ENCODE data around the gene RPS6KC1. TPM values are rescaled to one million over a fixed set of nuclear protein-coding genes. Genes with fewer than 3 reads are reported as not detected.
A peak's percentile ranks its signal among the peaks of the same experiment; 100 is the strongest.

Gene RPS6KC1
- total RNA-seq, 2 experiments from 2014 or later, result 6.2 to 7.0 TPM

DNA sequence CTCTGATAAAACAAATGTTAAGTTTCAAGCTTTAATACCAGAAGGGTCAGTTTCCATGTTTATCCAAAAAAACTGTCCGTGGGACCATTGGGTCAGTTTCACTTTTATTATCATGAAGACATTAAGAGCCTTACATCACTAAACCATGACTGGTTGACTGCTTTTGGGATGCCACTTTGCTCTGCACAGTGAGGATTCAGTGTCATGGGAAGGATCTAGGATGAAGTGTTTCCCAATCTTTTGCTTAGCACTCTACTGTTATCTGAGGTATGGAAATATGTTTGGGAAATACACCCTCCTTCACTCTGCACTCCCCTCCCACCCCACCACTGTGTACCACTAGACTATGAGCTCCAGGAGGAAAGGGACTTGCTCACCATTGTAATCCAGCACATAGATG, 16.3 kb downstream of the RPS6KC1 start:
- H3K4me3 ChIP-seq (ENCODE audit: low read length), result no peak overlapping the region
- no peak for DNase-seq
- no peak overlapping the region for H3K27ac Mint-ChIP-seq
- ATAC-seq (ENCODE audit: poor library complexity), result no peak
- no peak overlapping the region for H3K27ac ChIP-seq (ENCODE audit: low read depth in 1 of 2, low read length in 2 of 2)
- peaks cover 15% of the 10 kb centered on the region for H3K4me1 Mint-ChIP-seq (ENCODE audit: low read depth)
- H3K4me3 Mint-ChIP-seq, result no peak overlapping the region
- no peaks in the 10 kb centered on the region for H3K36me3 ChIP-seq (ENCODE audit: insufficient read depth, low read length)
- CTCF ChIA-PET, result interaction anchor here (1.1 kb wide), 2 partner anchors 10 to 188 kb away, joined by 3 read pairs; no protein-coding TSS in a partner anchor
- peaks cover 5% of the 10 kb centered on the region for H3K36me3 Mint-ChIP-seq (ENCODE audit: low read depth)
- TF ChIP-seq, protein P1, sequence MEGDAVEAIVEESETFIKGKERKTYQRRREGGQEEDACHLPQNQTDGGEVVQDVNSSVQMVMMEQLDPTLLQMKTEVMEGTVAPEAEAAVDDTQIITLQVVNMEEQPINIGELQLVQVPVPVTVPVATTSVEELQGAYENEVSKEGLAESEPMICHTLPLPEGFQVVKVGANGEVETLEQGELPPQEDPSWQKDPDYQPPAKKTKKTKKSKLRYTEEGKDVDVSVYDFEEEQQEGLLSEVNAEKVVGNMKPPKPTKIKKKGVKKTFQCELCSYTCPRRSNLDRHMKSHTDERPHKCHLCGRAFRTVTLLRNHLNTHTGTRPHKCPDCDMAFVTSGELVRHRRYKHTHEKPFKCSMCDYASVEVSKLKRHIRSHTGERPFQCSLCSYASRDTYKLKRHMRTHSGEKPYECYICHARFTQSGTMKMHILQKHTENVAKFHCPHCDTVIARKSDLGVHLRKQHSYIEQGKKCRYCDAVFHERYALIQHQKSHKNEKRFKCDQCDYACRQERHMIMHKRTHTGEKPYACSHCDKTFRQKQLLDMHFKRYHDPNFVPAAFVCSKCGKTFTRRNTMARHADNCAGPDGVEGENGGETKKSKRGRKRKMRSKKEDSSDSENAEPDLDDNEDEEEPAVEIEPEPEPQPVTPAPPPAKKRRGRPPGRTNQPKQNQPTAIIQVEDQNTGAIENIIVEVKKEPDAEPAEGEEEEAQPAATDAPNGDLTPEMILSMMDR (IDR thresholded peaks at IDR 0.05), result no peak
- H3K4me1 ChIP-seq (ENCODE audit: insufficient read depth, low read length), result no peaks in the 10 kb centered on the region
- no peaks in the 10 kb centered on the region for H3K27me3 ChIP-seq (ENCODE audit: control insufficient read depth in 1 of 2, insufficient read depth in 2 of 2, low read length in 2 of 2)
- no peaks in the 10 kb centered on the region for H3K9me3 ChIP-seq (ENCODE audit: control insufficient read depth in 1 of 2, insufficient read depth in 1 of 2, low read length in 2 of 2)
- no peaks in the 10 kb centered on the region for H3K9me3 Mint-ChIP-seq
- no peaks in the 10 kb centered on the region for H3K27me3 Mint-ChIP-seq
- POLR2A ChIA-PET, result no interaction called here
- intact Hi-C loops (cut with DNase I, micrococcal nuclease), result no loop called here

DNA sequence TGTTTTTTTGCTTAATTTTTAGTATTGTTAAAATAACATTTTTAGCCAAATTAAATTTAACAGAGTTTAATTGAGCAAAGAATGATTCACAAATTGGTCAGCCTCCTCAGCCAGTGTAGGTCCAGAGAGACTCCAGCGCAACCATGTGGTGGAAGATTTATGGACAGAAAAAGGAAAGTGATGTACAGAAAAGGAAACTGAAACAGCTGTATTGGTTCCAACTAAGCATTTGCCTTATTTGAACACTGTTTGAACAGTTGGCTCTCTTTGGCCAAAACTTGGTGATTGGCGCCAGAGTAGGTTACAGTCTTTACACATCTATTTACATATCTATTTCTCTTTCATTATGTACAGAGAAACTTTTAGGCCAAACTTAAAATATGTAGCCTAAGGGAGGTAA, 19.4 kb downstream of the RPS6KC1 start:
- no peaks in the 10 kb centered on the region for H3K9me3 Mint-ChIP-seq
- Histone ChIP-seq H3K4me3 (ENCODE audit: low read length) (no peak overlapping the region), H3K4me1 (ENCODE audit: insufficient read depth, low read length) (no peaks in the 10 kb centered on the region), H3K27ac (ENCODE audit: low read depth in 1 of 2, low read length in 2 of 2) (no peak overlapping the region), H3K9me3 (ENCODE audit: control insufficient read depth in 1 of 2, insufficient read depth in 1 of 2, low read length in 2 of 2) (no peaks in the 10 kb centered on the region), H3K36me3 (ENCODE audit: insufficient read depth, low read length) (peaks cover 3% of the 10 kb centered on the region), H3K27me3 (ENCODE audit: control insufficient read depth in 1 of 2, insufficient read depth in 2 of 2, low read length in 2 of 2) (no peaks in the 10 kb centered on the region)
- intact Hi-C loops (cut with DNase I, micrococcal nuclease), result no loop called here
- TF ChIP-seq, protein P1 (IDR thresholded peaks at IDR 0.05), result no peak
- H3K4me1 Mint-ChIP-seq (ENCODE audit: low read depth), result peaks cover 13% of the 10 kb centered on the region
- ATAC-seq (ENCODE audit: poor library complexity), result no peak
- no peak overlapping the region for H3K4me3 Mint-ChIP-seq
- ChIA-PET POLR2A (no interaction called here), CTCF (no interaction called here)
- H3K36me3 Mint-ChIP-seq (ENCODE audit: low read depth), result peaks cover 13% of the 10 kb centered on the region
- no peak overlapping the region for H3K27ac Mint-ChIP-seq
- peak in 3 of 14 experiments; percentile 23 to 31 (median 24) for DNase-seq
- H3K27me3 Mint-ChIP-seq, result no peaks in the 10 kb centered on the region

DNA sequence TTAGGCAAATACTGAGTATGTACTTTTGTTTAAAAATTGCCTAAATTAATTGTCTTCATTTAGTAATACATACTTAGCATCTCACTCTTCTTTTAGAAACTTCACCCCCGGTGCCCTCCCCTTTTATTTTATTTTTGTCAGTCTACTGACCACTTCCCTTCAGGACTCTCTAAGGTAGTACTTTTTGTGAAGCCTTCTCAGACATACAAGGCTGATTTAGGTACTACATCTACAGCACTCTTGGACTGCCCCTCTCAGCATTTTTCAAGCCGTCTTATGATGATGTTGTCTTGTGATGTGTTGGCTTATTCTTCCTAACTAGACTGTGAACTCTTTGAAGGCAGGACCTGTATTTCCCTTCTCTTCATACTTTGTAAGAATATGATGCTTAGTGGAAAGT, 24.7 kb downstream of the RPS6KC1 start:
- POLR2A ChIA-PET, result no interaction called here
- H3K27me3 ChIP-seq (ENCODE audit: control insufficient read depth in 1 of 2, insufficient read depth in 2 of 2, low read length in 2 of 2), result no peaks in the 10 kb centered on the region
- intact Hi-C loops (cut with DNase I, micrococcal nuclease), result no loop called here
- no peaks in the 10 kb centered on the region for H3K4me1 ChIP-seq (ENCODE audit: insufficient read depth, low read length)
- H3K4me3 ChIP-seq (ENCODE audit: low read length), result no peak overlapping the region
- Mint-ChIP-seq H3K27ac (no peak overlapping the region), H3K4me1 (ENCODE audit: low read depth) (no peaks in the 10 kb centered on the region), H3K36me3 (ENCODE audit: low read depth) (peaks cover 31% of the 10 kb centered on the region), H3K4me3 (no peak overlapping the region), H3K9me3 (no peaks in the 10 kb centered on the region), H3K27me3 (no peaks in the 10 kb centered on the region)
- no peak for ATAC-seq (ENCODE audit: poor library complexity)
- DNase-seq, result no peak
- CTCF ChIA-PET, result no interaction called here
- no peak overlapping the region for H3K27ac ChIP-seq (ENCODE audit: low read depth in 1 of 2, low read length in 2 of 2)
- peaks cover 7% of the 10 kb centered on the region for H3K36me3 ChIP-seq (ENCODE audit: insufficient read depth, low read length)
- TF ChIP-seq, protein P1 (IDR thresholded peaks at IDR 0.05), result no peak
- no peaks in the 10 kb centered on the region for H3K9me3 ChIP-seq (ENCODE audit: control insufficient read depth in 1 of 2, insufficient read depth in 1 of 2, low read length in 2 of 2)

Measured in CD4-positive, alpha-beta T cell (primary cell).